ENCODE measurements around the gene TLR8.
"Not testable (repeated sequence)": the region's sequence is repeated elsewhere in the genome, so short reads cannot be mapped to it uniquely, and the experiment has no call there.

The TLR8 gene

DNA sequence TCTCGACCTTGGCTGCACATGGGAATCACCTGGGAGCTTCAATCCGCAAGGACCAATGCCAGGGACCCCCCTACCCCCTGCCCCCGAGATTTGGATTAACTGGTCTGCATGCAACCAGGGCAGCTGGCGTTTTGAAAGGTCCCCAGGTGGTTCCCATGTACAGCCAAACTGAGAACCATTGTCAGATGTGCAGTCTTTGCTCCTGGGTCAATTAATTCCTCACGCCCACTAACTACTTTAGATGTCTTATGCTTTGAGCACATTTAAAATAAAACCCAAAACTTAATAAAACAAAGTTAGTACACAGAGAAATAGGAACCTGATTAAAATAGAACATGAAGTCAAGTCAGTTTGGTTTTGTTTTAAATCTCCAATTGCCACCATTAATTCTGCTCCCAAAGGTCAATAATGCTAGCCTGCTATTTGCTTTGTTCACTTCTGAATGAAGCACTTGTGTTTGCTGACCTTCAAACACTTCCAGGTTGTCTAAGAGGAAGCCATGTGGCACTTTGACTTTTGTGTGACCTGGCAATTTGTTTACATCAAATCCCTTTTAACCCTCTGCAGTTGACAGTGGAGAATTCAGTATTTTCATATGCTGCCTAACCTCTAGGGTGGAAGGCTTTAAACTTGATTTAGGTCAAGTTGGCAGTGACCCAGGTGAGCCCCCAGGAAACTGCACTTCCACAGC, 41.3 kb downstream of the TLR8 start:
- no peak for DNase-seq

DNA sequence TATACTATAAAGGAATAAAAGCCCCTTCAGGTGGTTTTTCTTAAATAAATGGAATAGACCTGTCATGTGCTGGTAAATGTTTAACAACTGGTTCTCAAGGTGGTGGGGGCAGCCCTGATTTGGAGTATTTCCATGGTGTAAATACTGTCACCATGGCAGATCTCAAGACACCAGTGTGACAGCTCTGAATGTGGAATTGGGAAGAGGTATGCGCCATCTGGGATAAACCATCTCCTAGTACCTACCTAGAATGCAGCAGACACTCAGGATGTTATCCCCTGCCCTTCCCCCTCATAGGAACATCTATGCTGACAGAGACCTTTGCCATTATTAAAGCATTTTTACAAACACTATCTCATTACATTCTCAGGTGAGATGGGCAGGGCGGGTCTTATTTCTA, 42.1 kb downstream of the TLR8 start:
- DNase-seq, result no peak

DNA sequence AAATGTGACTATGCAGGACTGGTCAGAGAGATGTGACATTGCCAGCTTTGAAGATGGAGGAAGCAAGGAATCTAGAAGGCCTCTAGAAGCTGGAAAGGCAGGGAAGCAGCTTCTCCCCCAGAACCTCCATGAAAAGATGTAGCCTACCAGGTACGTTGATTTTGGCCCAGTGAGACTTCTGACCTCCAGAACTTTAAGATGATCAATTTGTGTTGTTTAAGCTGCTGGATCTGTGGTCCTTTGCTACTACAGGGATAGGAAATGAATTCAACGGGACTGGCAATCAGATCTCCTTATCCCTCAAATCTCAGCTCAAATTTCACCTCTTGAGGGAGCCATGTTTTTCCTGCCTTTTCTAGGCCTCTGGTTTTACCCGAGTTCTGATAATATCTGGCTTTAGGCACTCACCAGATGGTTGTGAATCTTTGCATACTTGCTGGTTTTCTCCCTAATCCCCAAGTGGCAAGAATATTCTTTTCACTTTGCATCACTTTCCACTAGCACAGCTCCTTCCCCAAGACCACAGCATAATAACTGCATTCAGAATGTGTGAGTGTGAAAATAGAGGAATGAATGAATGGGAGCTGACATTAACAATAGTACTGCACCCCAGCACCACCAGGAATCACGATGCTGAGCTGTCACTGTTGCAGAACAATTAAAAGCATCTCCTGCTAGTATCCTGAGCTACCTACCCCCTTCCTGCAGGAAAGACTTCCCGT, 42.9 kb downstream of the TLR8 start:
- no peak for DNase-seq

DNA sequence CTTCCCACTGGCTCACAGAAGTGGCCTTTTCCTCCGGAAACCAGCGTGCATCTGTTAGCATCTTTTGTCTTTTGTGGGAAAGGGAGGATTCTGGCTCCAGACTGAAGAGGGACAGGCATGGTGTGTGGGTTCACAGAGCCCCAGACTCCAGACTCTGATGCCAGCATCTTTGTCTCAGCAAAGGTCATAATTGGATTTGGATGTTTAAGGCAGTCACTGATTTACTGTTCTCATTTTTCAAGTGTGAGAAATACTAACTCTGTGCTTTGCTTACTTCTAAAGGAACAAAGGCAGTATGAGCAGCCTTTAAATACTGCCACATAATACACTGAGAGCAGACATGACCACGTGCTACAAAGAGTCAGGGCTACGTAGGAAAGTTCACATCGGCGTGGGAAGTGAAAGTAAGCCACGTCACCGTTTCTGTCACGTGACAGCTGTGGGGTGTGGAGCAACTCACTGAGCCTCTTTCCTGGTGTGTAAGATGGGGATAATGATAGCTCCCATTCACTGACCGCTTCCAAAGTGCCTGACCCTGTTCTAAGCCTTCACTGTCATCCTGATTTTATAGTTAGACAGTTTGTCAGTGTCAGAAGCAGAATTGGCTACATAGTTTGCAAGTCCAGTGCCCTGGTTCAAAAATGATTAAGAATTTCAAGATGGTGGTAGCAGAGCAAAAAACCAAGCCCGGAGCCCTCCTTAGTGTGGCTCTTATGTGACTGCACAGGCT, 43.7 kb downstream of the TLR8 start:
- no peak for DNase-seq

DNA sequence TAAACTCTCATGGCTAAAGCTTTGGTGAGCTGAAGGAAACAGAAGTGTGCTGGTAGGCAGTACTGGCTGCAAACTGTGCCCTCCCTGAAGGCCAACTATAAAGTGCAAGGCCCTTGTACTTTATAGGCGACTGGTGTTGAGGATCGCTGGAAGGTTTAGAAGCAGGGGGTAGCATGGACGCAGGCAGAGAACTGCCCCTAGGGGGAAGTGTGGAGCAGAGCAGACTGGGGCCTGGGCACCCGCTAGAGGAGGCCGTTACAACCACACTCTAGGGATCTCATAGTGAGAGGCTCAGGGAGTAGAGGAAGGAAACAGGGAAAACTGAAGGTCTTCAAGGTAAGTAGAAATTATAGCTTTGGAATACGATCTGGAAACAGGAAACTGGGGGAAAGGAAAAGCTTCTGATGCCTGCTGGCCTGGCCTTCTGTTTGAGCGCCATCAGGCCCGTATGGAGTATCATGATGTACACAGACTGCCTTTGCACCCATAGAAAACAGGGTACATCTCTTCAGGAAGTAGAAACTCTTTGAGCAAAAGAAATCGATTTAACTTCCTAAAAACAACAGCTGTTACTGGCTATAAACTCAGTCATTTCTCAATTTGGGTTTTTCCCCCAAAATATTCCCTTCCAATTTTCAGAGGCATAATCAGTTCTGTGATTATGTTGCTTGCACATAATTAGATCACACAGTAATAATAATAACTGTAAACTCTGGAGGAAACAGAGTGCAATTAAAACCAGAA, 44.6 kb downstream of the TLR8 start:
- DNase-seq, result peak; percentile 69 to 73

DNA sequence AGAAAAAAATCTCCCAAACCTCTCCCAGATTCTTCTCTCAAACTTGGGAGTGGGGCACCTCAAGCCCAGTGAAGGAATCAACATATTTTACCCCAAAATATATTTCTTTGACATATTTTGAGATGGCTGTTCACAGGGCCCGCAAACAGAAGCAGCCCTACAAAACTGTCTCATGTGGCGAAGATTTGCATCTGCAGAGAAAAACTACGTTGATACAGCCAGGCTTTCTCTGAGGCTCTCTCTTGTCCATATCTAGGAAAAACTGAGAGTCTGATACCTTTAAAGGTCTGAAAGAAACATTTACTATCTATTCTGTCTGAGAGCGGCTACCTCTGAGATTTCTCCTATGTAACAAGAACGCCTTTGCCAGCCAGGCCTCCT, 45.2 kb downstream of the TLR8 start:
- DNase-seq, result no peak

DNA sequence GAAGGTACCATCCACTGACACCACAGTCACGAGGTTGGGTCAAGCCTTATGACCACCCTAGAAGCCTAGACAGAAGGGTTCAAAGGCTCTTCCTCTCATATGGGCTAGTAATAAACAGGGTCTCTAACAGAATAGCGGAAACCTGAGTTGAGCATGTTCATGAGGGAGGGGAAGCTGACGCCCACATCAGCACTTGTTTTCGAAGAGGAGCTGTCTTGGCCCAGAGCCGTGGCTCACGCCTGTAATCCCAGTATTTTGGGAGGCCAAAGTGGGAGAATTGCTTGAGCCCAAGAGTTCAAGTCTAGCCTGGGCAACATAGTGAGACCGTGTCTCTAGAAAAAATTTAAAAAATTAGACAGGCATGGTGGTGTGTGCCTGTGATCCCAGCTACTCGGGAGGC, 47.0 kb downstream of the TLR8 start:
- DNase-seq, result no peak

DNA sequence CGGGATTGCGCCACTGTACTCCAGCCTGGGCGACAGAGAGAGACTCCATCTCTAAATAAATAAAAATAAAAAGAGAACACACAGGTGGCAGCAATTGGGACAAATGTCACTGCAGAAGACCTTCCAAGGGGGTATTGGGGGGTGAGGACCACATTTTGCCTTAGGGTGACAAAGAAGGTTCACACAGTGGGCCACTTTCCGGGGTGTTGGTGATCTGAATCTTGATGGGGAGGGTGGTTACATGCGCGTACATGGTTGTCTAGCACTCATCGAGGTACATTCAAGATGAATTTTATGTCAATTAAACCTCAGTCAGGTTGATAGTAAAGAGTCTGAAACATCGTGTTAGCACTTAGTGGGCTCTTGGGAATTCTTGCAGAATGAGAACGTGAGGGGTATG, 48.0 kb downstream of the TLR8 start:
- DNase-seq, result no peak

DNA sequence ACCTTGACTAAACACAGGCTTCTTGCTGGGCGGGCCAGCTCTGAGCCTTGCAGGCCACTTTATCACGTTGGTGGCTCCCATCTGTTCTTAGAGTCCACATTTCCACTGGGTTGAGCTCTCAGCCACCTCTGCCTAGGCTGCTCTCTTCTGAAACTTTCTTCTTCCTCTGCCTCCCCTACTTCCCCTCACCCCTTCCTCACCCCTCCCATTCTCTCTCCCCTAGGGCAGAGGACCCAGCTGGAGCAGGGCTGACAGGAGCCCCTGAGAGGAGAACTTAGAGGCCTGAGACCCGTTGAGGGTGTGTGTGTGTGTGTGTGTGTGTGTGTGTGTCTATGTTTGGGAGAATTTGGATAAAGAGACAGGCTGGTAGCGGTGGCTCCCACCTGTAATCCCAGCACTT, 48.6 kb downstream of the TLR8 start:
- DNase-seq, result peak; percentile 54 to 59

DNA sequence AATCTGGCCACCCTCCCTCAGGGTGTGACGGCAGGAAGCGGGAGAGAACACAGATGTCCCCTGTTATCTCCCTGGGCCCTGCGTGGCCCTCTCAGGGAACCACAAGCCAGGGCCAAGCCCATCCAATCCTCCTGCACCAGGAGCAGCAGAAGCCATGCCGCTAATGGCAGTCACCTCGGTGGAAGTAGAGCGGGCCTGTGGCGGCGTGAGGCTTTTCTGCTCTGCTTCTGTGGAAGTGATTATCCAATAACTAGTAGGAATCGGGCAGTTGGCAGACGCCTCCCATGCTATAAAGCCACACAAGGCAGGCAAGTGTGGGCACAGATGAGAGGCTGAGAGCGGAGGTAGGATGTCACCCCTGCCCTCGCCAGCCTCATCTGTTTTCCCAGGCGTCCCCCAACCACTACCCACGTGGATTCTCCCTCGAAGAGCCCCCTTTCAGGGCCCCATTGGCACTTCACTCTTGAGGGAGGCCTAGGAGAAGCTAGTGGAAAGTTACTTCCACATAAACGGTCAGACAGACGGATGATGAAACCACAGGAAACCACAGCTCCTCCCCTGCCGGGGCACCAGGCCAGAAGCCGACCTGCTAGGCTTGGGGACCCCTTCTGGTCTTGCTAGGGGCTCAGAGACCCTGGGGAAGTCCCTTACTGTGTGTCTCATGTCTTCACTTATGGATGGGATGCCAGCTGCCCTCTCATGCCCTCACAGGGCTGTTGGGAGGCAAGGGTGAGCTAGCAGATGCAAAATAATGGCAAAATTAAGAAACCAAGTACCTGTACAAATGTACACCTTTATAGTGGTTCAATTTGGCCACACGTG, 49.7 kb downstream of the TLR8 start:
- peak; percentile 93 to 94 for DNase-seq

DNA sequence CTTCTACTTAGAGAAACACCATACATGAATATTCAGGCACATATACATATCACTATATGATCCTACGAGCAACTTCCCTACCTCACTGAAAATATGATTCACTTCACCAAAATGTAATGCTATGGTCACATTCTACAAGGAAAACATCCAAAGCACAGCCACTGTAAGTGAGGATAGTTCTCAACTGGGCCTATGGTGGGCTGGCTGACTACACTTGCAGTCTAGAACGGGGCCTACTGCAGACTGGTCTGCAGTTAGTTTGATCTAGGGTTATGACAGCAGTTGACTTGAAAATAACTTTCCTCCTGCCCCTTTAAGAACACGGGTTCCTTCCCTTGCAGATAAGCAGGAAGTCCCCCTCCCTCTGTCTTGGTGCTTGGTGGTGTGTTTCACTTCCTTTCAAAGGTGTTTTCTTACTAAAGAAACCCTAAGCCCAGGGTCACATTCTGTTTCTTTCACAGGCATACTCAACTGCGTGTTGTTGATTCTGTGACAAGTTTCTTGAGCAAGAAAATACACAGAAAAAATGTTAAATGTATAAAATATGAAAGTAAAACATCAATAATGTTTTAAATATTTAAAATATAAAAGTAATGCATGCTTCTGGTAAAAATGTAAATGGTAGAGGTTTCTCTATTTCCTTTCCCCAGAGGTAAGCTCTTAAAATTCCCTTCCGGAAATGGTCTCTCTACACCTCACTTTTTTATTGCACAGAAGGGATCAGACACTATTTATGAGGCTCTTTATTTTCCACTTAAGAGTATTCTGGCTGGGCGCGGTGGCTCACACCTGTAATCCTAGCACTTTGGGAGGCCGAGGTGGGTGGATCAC, 50.5 kb downstream of the TLR8 start:
- DNase-seq, result peak; percentile 86 to 87

DNA sequence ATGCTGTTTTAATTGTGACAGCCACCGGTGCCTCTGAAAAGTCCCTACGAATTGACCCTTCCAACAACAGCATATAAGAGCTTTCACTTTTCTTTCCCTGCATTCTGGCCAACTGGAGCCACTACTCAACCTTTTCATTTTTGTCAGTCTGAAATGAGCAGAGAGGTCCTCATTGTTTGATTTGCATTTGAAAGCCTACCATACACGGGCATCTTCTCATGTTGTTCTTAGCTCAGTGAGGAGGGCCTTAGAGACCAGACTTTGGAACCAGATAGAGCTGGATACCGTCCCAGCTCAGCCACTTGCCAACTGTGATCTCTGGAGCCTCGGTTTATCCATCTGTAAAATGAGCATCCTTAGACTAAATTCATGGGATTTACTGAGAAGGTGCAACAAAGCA, 51.6 kb downstream of the TLR8 start:
- no peak for DNase-seq

DNA sequence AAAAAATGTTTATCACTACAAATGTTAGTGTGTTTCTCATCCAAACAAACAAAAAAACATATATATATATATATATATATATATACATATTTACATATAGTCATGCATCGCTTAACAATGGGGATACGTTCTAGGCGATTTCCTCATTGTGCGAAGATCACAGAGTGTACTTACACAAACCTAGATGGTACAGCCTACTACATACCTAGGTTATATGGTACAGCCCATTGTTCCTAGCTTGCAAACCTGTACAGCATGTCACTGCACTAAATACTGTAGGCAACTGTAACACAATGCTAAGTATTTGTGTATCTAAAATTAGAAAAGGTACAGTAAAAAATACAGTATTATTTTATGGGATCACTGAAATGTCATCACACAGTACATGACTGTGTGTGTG, 52.0 kb downstream of the TLR8 start:
- DNase-seq, result no peak

DNA sequence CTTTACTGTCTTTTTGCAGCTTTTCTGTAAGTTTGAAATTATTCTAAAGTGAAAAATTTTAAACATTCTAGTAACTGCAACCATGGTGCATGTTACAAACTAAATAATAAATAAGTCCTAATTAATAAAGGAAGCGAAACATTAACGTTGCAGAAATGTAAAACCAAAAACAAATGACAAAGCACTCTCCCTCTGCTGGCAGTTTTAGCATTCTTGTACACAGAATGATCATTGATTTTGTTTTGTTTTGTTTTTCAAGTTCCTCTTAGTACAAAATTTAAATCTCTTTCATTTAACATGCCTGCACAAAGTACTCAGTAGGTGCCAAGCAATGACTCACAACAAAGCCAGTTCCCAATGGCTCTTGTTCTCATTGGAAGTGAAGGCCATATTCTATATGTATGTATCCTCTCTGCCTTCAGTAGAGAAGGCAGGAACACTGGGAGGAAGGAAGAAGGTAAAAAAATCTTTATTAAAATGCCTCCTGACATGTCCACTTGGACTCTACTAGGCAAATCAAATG, 54.8 kb downstream of the TLR8 start:
- no peak for DNase-seq

DNA sequence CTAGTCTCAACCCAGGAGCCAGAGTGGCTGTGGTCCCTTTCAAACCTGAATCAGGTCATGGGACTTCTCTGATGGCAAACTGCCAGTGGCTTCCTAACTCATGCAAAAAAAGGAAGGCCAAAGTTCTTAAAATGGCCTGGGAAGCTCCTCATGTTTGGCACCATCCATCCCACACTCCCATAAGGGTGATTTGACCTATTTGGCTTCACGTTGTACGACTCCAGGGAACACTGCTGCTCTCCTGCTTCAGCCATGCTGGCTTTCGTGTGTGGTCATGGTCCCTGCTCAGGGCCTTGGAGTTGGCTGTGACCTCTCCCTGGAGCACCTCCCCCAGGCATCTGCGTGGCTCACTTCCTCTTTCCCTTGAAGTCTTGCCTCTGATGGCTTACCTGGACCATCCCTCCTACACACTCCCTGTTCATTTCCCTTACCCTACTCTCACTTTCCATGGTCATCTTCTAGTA, 55.7 kb downstream of the TLR8 start:
- no peak for DNase-seq

DNA sequence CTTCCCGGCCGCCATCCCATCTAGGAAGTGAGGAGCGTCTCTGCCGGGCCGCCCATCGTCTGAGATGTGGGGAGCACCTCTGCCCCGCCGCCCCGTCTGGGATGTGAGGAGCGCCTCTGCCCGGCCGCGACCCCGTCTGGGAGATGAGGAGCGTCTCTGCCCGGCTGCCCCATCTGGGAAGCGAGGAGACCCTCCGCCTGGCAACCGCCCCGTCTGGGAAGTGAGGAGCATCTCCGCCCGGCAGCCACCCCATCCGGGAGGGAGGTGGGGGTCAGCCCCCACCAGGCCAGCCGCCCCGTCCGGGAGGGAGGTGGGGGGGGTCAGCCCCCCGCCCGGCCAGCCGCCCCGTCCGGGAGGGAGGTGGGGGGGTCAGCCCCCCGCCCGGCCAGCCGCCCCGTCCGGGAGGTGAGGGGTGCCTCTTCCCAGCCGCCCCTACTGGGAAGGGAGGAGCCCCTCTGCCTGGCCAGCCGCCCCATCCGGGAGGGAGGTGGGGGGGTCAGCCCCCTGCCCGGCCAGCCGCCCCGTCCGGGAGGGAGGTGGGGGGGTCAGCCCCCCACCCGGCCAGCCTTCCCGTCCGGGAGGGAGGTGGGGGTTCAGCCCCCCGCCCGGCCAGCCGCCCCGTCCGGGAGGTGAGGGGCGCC, 56.9 kb downstream of the TLR8 start:
- DNase-seq, result not testable (repeated sequence)

DNA sequence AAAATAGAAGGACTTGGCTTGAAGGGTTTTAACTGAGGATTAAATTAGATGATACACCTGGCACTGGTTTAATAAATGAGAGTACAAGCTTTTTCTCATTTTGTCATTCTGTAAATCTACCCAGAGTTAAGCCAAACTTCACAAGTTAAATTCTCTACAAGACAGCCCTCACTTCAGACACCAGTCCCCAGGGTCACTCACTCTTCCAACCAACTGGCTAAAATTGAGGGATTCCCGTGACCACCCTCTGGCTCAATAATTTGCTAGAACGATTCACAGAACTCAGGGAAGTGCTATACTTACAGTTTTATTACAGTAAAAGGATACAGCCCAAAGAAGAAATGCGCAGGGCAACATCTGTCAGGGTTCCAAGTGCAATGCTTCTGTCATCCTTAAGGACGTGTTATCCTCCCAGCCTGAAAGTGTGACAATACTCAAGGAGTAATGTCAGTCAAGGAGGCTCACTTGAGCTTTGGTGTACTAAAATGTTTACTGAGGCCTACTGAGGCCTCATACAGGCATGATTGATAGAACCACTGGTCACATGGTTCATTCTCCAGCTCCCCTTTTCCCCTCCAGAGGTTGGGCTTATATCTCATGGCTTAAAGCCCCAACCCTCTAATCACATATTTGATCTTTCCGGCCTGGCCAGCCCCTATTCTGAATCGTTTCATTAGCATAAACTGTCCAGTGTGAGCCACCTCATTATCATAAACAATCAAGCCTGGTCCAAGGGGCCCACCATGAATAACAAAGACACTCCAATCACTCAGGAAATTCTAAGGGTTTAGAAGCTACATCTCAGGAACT, 58.9 kb downstream of the TLR8 start:
- DNase-seq, result no peak

DNA sequence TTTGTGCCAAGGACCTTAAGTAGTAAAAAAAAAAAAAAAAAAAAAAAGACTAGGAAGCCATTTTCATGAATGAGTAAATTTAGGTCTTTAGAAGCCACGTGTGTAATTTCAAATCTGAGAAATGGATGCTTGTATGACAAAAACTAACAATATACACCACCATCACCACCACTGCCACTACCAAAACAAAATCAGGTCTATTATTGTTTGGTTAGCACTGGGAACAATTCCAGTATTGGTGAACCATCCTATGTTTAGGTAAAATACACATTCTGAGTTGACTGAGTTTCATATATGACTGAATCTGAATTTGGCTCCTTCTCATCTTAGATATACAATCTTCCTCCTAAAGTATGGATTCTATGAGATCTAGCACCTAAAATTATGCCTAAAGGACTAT, 59.7 kb downstream of the TLR8 start:
- DNase-seq, result no peak

DNA sequence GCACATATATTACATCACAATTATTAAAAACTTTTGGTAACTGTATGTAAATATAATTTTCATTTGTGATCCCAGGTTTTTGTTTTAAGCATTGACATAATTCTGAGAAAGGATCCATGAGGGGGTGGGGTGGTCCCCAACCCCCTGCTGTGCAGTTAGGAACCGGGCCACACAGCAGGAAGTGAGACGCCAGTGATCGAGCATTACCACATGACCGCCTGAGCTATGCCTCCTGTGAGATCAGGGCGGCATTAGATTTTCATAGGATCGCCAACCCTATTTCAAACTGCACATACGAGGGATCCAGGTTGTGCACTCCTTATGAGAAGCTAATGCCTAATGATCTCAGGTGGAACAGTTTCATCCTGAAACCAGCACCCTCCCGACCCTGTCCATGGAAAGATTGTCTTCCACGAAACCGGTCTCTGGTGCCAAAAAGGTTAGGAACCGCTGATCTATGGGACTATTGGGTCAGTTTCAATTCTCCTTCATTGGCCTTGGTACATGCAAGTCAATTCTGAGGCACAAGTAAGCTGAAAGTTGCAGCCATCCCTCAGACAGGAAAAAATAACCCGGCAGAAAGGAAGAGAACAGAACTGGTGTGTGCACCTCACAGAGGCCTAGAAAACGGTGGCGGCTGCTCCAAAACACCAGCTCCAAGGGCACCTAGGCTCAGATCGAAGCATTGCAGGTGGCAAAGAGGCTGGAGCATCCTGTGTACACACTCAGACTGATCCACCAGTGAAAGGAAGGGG, 61.5 kb downstream of the TLR8 start:
- DNase-seq, result no peak
